ENCODE measurements around the gene HOXD11.
A peak's percentile ranks its signal among the peaks of the same experiment; 100 is the strongest.

Gene HOXD11

DNA sequence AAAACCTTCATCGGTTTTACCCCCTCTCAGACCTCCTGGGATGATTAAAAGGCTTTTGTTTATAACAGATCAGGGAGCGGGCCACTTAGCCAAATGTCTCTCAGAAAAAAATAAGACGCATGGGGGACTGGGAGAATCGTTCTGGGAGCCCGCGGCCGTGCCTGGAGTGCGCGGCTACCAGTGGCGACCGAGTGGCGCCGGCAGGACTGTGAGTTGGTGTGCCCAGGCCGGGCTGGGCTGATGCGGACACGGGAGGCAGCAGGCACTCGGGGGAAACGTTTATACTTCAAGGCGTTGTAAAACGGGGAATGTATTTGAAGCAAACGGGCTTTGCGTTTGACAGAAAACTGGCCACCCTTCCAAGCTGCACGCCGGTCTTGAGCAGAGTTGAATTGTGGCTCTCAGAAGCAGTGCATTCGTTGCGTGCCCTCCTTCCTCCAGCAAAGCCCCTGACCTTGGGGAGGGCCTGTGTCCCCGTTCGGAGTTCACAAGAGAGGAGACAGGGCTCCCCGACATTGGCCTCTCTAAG, 4.8 kb downstream of the HOXD11 start:
- Histone ChIP-seq H3K9ac (ENCODE audit: insufficient read length) (no peak overlapping the region), H3K9me3 (ENCODE audit: low read depth, low read length) (no peaks in the 10 kb centered on the region), H3K27ac (no peak overlapping the region), H3K4me3 (no peak overlapping the region), H3K36me3 (ENCODE audit: insufficient read depth, low read length) (peaks cover 75% of the 10 kb centered on the region)
- no peak for DNase-seq (ENCODE audit: low read depth, low spot score)
- TF ChIP-seq POLR2AphosphoS5 (IDR thresholded peaks at IDR 0.05; ENCODE audit: borderline replicate concordance, low read depth, low read length) (no peak), FOXP2 (optimal IDR thresholded peaks at IDR 0.05; ENCODE audit: control extremely low read depth, extremely low read length, insufficient read depth) (no peak), EZH2 (IDR thresholded peaks at IDR 0.05) (no peak)

DNA sequence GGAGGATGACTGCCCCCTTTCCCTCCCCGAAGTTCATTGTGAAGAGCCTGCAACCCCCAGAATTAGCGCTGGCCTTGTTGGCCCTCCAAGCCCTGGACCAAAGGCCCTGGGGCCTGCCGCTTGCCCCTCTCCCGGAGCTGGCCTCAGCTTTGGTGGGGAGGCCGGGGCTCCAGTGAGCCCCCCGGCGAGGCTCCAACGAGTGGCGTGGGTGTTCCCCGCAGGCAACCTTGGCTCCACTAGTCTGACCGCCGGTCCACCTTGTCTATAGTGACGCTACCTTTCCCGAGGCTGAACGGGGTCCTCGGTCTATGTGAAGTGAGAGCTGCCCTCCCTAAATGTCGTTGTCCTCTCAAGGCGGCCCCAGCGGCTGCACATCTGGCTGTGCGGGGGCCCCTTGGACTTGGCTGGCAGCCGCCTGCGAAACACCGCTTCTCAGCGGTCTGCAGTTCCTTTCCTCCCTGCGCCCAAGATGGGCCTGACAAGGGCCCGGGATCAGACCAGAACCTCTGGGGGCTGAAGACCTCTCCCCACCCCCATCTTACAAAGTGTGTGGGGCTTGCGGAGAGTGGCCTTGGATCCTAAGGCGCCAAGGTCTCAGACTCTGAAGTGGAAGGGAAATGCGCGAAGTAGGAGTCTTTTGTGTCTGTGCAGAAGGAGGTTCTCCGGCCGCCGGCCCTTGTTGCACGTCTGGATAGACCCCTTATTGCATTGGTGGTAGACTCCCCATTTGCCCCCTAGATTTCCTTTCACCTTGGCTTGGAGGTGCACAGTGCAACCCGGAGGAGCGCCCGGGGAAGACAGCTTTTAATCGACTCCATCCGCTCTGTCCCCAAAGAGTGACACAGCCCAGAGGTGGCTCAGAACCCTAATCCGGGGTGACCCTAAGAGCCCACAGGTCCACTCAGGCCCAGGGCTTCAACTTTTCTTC, 5.6 kb downstream of the HOXD11 start:
- Histone ChIP-seq H3K9me3 (ENCODE audit: low read depth, low read length) (no peaks in the 10 kb centered on the region), H3K4me3 (no peak overlapping the region), H3K27ac (no peak overlapping the region), H3K36me3 (ENCODE audit: insufficient read depth, low read length) (peaks cover 82% of the 10 kb centered on the region), H3K9ac (ENCODE audit: insufficient read length) (no peak overlapping the region)
- DNase-seq (ENCODE audit: low read depth, low spot score), result no peak
- no peak for TF ChIP-seq FOXP2 (optimal IDR thresholded peaks at IDR 0.05; ENCODE audit: control extremely low read depth, extremely low read length, insufficient read depth)
- TF ChIP-seq EZH2 (IDR thresholded peaks at IDR 0.05), result no peak
- TF ChIP-seq POLR2AphosphoS5 (IDR thresholded peaks at IDR 0.05; ENCODE audit: borderline replicate concordance, low read depth, low read length), result no peak

DNA sequence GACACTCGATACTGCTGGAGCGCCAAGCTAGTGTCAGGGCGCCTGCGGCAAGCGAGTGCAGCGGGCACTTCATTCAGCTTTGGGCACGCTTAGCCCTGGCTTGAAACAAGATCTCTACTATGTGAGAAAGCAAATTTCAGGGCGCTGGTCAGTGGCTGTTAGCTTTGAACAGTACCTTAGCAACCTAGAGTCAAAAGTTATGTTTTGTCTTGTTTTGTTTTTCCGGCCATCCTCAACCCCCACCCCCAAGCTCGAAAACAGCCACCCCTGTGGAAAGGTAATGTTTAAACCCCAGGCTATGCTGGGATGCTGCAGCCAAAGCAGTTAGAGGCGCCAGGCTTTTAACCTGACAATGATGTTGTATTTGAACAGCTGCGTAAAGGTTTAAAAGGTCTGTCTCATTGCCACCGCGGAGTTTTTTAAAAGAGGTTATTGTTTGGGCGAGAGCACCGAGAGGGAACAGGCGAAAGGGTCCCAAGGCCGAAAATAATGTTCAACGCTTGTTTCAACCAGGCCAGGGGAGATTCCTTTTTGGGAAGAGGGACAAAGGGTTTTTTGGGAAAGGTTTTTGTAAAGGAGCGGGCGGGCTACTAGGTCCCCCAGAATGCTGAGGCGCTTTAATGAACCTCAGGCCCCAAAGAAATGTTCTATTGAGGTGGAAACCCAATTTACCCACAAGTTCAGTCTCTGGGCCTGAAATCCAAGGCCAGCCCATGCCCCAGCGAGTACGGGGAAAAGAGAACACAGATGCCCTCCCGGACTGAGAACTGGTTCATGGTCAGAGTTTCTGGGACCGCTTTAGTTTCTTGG, 7.2 kb downstream of the HOXD11 start:
- peaks cover 91% of the 10 kb centered on the region for H3K36me3 ChIP-seq (ENCODE audit: insufficient read depth, low read length)
- H3K9me3 ChIP-seq (ENCODE audit: low read depth, low read length), result no peaks in the 10 kb centered on the region
- TF ChIP-seq EZH2 (IDR thresholded peaks at IDR 0.05), result no peak
- TF ChIP-seq FOXP2 (optimal IDR thresholded peaks at IDR 0.05; ENCODE audit: control extremely low read depth, extremely low read length, insufficient read depth), result no peak
- no peak for TF ChIP-seq POLR2AphosphoS5 (IDR thresholded peaks at IDR 0.05; ENCODE audit: borderline replicate concordance, low read depth, low read length)
- H3K9ac ChIP-seq (ENCODE audit: insufficient read length), result no peak overlapping the region
- H3K4me3 ChIP-seq, result no peak overlapping the region
- no peak overlapping the region for H3K27ac ChIP-seq
- DNase-seq (ENCODE audit: low read depth, low spot score), result no peak

DNA sequence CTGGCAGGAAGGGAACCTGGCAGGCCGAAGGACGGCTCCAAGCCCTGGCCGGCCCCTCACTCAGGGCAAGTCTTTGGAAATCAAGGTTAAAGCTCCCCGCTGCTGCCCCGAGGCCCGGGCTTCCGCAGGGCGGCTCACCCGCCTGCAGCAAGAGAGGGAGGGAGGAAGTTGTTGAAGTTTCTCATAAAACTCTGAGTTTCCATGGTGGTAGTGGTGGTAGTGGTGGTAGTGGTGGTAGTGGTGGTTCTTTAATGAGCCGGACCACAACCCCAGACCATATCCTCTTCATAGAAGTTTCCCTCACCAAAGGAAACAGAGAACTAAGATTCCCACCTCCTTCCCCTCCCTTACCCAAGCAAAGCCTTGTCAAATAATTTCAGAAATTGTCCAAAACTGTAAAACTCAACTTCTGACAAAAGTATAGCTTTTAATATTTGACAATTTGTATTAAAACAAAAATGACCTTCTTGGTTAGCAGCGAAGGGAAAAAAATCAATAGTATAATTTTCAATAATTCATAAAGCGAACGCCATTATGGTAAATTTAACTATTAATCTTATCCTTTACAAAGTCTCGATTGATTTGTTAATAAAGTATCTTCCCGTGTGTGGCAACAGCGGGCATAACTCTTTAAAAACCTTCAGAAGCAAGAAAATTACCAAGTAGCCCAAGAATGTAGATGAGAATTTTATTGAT, 8.0 kb downstream of the HOXD11 start:
- H3K27ac ChIP-seq, result 0 out of 2 replicates have a peak overlapping the region, but pooled peaks have one; percentile 21
- TF ChIP-seq EZH2 (IDR thresholded peaks at IDR 0.05), result no peak
- TF ChIP-seq FOXP2 (optimal IDR thresholded peaks at IDR 0.05; ENCODE audit: control extremely low read depth, extremely low read length, insufficient read depth), result no peak
- no peak for TF ChIP-seq POLR2AphosphoS5 (IDR thresholded peaks at IDR 0.05; ENCODE audit: borderline replicate concordance, low read depth, low read length)
- H3K36me3 ChIP-seq (ENCODE audit: insufficient read depth, low read length), result peaks cover 89% of the 10 kb centered on the region
- no peaks in the 10 kb centered on the region for H3K9me3 ChIP-seq (ENCODE audit: low read depth, low read length)
- DNase-seq (ENCODE audit: low read depth, low spot score), result no peak
- no peak overlapping the region for H3K4me3 ChIP-seq
- H3K9ac ChIP-seq (ENCODE audit: insufficient read length), result no peak overlapping the region

DNA sequence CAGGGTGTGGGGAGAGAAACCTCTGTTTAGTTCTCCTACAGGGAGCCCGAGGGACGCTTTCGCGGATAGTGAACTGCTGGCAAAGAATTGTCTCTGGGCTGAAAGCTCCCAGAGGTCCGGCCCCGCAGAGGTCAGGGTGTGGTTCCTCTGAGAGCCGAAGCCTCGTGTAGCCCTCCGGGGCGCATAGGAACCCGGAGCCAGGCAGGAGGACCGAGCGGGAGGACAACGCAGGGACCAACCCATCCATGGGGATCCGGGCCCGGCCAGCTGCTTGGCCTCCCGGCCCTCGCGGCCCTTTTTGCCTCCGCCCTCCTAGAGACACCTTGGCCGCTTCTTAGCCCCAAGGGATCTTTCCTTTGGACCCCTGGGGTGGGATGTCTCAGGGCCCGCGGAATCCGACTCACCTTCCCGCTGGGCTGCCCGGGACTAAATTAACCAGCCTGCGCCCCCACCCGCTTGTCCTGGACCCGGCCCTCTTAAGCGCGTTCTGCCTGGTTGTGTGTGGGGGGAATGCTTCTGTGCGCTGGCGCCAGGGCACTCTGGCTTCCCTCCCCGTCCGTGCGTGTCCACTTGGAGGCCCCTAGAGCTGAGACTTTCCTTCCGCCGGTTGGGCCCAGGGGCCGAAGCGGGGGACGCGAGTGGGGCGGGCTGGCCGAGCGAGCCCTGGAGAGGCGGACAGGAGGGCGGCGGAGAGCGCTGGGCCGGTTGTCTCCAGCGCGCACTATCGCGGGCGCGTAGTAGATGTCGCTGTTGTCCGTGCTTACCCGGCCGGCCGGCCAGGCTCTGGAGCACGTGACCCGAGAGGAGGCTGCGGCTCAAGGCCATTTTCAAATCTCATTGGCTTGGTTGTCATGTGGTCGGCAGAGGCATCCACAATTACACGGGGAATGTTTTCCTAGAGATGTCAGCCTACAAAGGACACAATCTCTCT, 9.1 kb downstream of the HOXD11 start, which contains the start of gene HOXD10:
Gene HOXD10 (plus strand): TSS at position 896 of the 931 bp plus-strand sequence. CDS start 56 bp downstream, outside the sequence.
- H3K9ac ChIP-seq (ENCODE audit: insufficient read length), result no peak within 1 kb of the TSS
- no peak within 1 kb of the TSS for H3K4me3 ChIP-seq
- peaks cover 78% of the 10 kb centered on the region for H3K36me3 ChIP-seq (ENCODE audit: insufficient read depth, low read length)
- DNase-seq (ENCODE audit: low read depth, low spot score), result no peak
- no peak for TF ChIP-seq FOXP2 (optimal IDR thresholded peaks at IDR 0.05; ENCODE audit: control extremely low read depth, extremely low read length, insufficient read depth)
- no peak for TF ChIP-seq POLR2AphosphoS5 (IDR thresholded peaks at IDR 0.05; ENCODE audit: borderline replicate concordance, low read depth, low read length)
- TF ChIP-seq EZH2 (IDR thresholded peaks at IDR 0.05), result no peak
- H3K9me3 ChIP-seq (ENCODE audit: low read depth, low read length), result no peaks in the 10 kb centered on the region
- 0 out of 2 replicates have a peak within 1 kb of the TSS, but pooled peaks have one; percentile 21 for H3K27ac ChIP-seq

DNA sequence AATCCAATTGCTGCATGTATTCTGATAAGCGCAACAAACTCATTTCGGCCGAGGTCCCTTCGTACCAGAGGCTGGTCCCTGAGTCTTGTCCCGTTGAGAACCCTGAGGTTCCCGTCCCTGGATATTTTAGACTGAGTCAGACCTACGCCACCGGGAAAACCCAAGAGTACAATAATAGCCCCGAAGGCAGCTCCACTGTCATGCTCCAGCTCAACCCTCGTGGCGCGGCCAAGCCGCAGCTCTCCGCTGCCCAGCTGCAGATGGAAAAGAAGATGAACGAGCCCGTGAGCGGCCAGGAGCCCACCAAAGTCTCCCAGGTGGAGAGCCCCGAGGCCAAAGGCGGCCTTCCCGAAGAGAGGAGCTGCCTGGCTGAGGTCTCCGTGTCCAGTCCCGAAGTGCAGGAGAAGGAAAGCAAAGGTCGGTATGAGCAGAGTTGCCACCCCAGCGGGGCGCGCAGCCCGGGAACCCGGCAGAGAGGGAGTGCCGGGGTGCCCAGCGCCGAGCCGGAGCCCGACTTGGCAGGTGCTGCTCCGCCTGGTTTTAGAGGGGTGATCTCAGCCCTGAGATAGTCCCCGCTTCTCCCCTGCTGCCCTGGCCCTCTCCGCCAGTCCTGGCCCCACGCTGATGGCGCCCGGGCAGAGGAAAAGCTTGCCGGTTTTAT, 10.2 kb downstream of the HOXD11 start:
- no peaks in the 10 kb centered on the region for H3K9me3 ChIP-seq (ENCODE audit: low read depth, low read length)
- no peak overlapping the region for H3K4me3 ChIP-seq

More for the DNA sequence above, 10.2 kb downstream of the HOXD11 start:
- Histone ChIP-seq H3K27ac (no peak overlapping the region), H3K36me3 (ENCODE audit: insufficient read depth, low read length) (peaks cover 67% of the 10 kb centered on the region), H3K9ac (ENCODE audit: insufficient read length) (no peak overlapping the region)
- TF ChIP-seq EZH2 (IDR thresholded peaks at IDR 0.05) (no peak), POLR2AphosphoS5 (IDR thresholded peaks at IDR 0.05; ENCODE audit: borderline replicate concordance, low read depth, low read length) (no peak), FOXP2 (optimal IDR thresholded peaks at IDR 0.05; ENCODE audit: control extremely low read depth, extremely low read length, insufficient read depth) (no peak)
- no peak for DNase-seq (ENCODE audit: low read depth, low spot score)
